SK-N-SH treated with all-trans-retinoic acid at 6 μM for 48 hours (cell line): ENCODE measurements around the gene NRN1L.
A peak's percentile ranks its signal among the peaks of the same experiment; 100 is the strongest.

Experiments used
- ATAC-seq: fragments of 200-7000 bp; cut with Tn5 transposase; 3 replicates; pipeline ENCODE4 v1.9.1; 2020; ENCODE audit warnings: mild to moderate bottlenecking, moderate library complexity
- ARNTL ChIP-seq: fragments of 450-650 bp; formaldehyde crosslinking; IDR thresholded peaks from 2 replicates; pipeline ENCODE4 v1.5.0; 2020; ENCODE audit warnings: low read depth, mild to moderate bottlenecking, moderate library complexity, borderline replicate concordance
- BACH2 ChIP-seq: fragments of 250-450 bp; sonication (Bioruptor Pico); IDR thresholded peaks from 2 replicates; pipeline ENCODE4 v1.9.0; 2021; ENCODE audit warnings: mild to moderate bottlenecking, borderline replicate concordance
- CREB5 ChIP-seq: fragments of 250-450 bp; sonication (Bioruptor Pico); IDR thresholded peaks from 2 replicates; pipeline ENCODE4 v1.5.1; 2020; ENCODE audit warnings: low read depth, mild to moderate bottlenecking, moderate library complexity
- CSDC2 ChIP-seq: fragments of 250-450 bp; sonication (Bioruptor Pico); IDR thresholded peaks from 2 replicates; pipeline ENCODE4 v1.5.0; 2020; ENCODE audit warnings: mild to moderate bottlenecking, moderate library complexity
- ESRRG ChIP-seq: fragments of 250-450 bp; sonication (Bioruptor Pico); IDR thresholded peaks from 2 replicates; pipeline ENCODE4 v1.6.1; 2021; ENCODE audit warnings: mild to moderate bottlenecking
- ISL1 ChIP-seq: fragments of 250-450 bp; sonication (Bioruptor Pico); IDR thresholded peaks from 2 replicates; pipeline ENCODE4 v2.1.2; 2022; ENCODE audit warnings: mild to moderate bottlenecking, moderate library complexity
- OSR1 ChIP-seq: fragments of 250-450 bp; sonication (Bioruptor Pico); IDR thresholded peaks from 2 replicates; pipeline ENCODE4 v1.8.0; 2022; ENCODE audit warnings: moderate library complexity, mild to moderate bottlenecking, inconsistent platforms
- PPARA ChIP-seq: fragments of 250-450 bp; sonication (Bioruptor Pico); IDR thresholded peaks from 2 replicates; pipeline ENCODE4 v1.5.0; 2020; ENCODE audit warnings: mild to moderate bottlenecking, borderline replicate concordance
- RARB ChIP-seq: fragments of 250-450 bp; sonication (Bioruptor Pico); IDR thresholded peaks from 2 replicates; pipeline ENCODE4 v1.8.0; 2021; ENCODE audit warnings: mild to moderate bottlenecking, moderate library complexity
- SNAI2 ChIP-seq: fragments of 250-450 bp; sonication (Bioruptor Pico); IDR thresholded peaks from 2 replicates; pipeline ENCODE4 v1.5.0; 2020; ENCODE audit warnings: mild to moderate bottlenecking, moderate library complexity
- TCF4 ChIP-seq: fragments of 250-450 bp; sonication (Bioruptor Pico); IDR thresholded peaks from 2 replicates; pipeline ENCODE4 v1.8.0; 2021; ENCODE audit warnings: mild to moderate bottlenecking, moderate library complexity, borderline replicate concordance
- TOX ChIP-seq: fragments of 250-450 bp; sonication (Bioruptor Pico); IDR thresholded peaks from 2 replicates; pipeline ENCODE4 v1.8.0; 2021; ENCODE audit warnings: mild to moderate bottlenecking, moderate library complexity, borderline replicate concordance
- TSHZ2 ChIP-seq: fragments of 250-450 bp; sonication (Bioruptor Pico); IDR thresholded peaks from 2 replicates; pipeline ENCODE4 v1.5.0; 2020; ENCODE audit warnings: mild to moderate bottlenecking, moderate library complexity
- ZC3H10 ChIP-seq: fragments of 250-450 bp; sonication (Bioruptor Pico); IDR thresholded peaks from 2 replicates; pipeline ENCODE4 v1.5.1; 2021; ENCODE audit warnings: mild to moderate bottlenecking, moderate library complexity
- ZFP3 ChIP-seq: fragments of 250-450 bp; sonication (Bioruptor Pico); IDR thresholded peaks from 2 replicates; pipeline ENCODE4 v1.5.0; 2020; ENCODE audit warnings: mild to moderate bottlenecking, moderate library complexity
- ZFP30 ChIP-seq: fragments of 450-650 bp; formaldehyde crosslinking; IDR thresholded peaks from 2 replicates; pipeline ENCODE4 v1.5.0; 2022; ENCODE audit warnings: mild to moderate bottlenecking, moderate library complexity
- ZNF565 ChIP-seq: fragments of 450-650 bp; formaldehyde crosslinking; conservative IDR thresholded peaks from 2 replicates; pipeline ENCODE4 v1.5.0; 2020; ENCODE audit warnings: low read depth, mild to moderate bottlenecking, moderate library complexity
- ZNF70 ChIP-seq: fragments of 450-650 bp; formaldehyde crosslinking; IDR thresholded peaks from 2 replicates; pipeline ENCODE4 v1.5.0; 2020; ENCODE audit warnings: mild to moderate bottlenecking, moderate library complexity
- ZNF8 ChIP-seq: fragments of 450-650 bp; formaldehyde crosslinking; IDR thresholded peaks from 2 replicates; pipeline ENCODE4 v1.5.0; 2020; ENCODE audit warnings: mild to moderate bottlenecking, moderate library complexity
- TF ChIP-seq, protein P1 (sequence below): fragments of 250-450 bp; sonication (Bioruptor Pico); IDR thresholded peaks from 2 replicates; pipeline ENCODE4 v1.8.0; 2021; ENCODE audit warnings: low read depth, mild to moderate bottlenecking, moderate library complexity, borderline replicate concordance
- TF ChIP-seq, protein P2 (sequence below): fragments of 250-450 bp; sonication (Bioruptor Pico); IDR thresholded peaks from 2 replicates; pipeline ENCODE4 v1.8.0; 2020; ENCODE audit warnings: mild to moderate bottlenecking, moderate library complexity, borderline replicate concordance
- TF ChIP-seq, protein P3 (sequence below): fragments of 250-450 bp; sonication (Bioruptor Pico); IDR thresholded peaks from 2 replicates; pipeline ENCODE4 v1.5.1; 2021; ENCODE audit warnings: mild to moderate bottlenecking, moderate library complexity

Gene NRN1L

DNA sequence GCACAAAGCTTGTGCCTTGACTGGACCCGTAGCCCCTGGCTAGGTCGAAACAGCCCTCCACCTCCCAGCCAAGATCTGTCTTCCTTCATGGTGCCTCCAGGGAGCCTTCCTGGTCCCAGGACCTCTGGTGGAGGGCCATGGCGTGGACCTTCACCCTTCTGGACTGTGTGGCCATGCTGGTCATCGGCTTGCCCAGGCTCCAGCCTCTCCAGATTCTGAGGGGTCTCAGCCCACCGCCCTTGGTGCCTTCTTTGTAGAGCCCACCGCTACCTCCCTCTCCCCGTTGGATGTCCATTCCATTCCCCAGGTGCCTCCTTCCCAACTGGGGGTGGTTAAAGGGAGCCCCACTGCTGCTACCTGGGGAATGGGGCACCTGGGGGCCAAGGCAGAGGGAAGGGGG lies 43.5 kb downstream of the NRN1L start:
- peak; percentile 4 for ATAC-seq
- no peak for TF ChIP-seq BACH2 (CRISPR knock-in tag)
- TF ChIP-seq ZNF70, result no peak
- TF ChIP-seq TOX (CRISPR knock-in tag), result no peak
- no peak for TF ChIP-seq ZNF8 (CRISPR knock-in tag)
- TF ChIP-seq ZC3H10, result no peak
- TF ChIP-seq OSR1, result no peak
- TF ChIP-seq ARNTL (CRISPR knock-in tag), result no peak
- no peak for TF ChIP-seq TCF4
- no peak for TF ChIP-seq ZNF565 (CRISPR knock-in tag)

GRCh38 chr16:67928561-67929364 lies 44.1 kb downstream of the NRN1L start:
- TF ChIP-seq ZNF70 (no peak), TSHZ2 (no peak), ZNF8 (CRISPR knock-in tag) (no peak), ZFP3 (CRISPR knock-in tag) (no peak), ESRRG (CRISPR knock-in tag) (no peak), ISL1 (CRISPR knock-in tag) (no peak), CREB5 (no peak), BACH2 (CRISPR knock-in tag) (no peak), OSR1 (no peak), RARB (CRISPR knock-in tag) (no peak), TOX (CRISPR knock-in tag) (no peak), ARNTL (CRISPR knock-in tag) (no peak), ZFP30 (CRISPR knock-in tag) (no peak), CSDC2 (no peak), ZNF565 (CRISPR knock-in tag) (no peak)
- TF ChIP-seq, protein P1, sequence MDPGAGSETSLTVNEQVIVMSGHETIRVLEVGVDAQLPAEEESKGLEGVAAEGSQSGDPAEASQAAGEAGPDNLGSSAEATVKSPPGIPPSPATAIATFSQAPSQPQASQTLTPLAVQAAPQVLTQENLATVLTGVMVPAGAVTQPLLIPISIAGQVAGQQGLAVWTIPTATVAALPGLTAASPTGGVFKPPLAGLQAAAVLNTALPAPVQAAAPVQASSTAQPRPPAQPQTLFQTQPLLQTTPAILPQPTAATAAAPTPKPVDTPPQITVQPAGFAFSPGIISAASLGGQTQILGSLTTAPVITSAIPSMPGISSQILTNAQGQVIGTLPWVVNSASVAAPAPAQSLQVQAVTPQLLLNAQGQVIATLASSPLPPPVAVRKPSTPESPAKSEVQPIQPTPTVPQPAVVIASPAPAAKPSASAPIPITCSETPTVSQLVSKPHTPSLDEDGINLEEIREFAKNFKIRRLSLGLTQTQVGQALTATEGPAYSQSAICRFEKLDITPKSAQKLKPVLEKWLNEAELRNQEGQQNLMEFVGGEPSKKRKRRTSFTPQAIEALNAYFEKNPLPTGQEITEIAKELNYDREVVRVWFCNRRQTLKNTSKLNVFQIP (CRISPR knock-in tag), result no peak
- TF ChIP-seq, protein P2, sequence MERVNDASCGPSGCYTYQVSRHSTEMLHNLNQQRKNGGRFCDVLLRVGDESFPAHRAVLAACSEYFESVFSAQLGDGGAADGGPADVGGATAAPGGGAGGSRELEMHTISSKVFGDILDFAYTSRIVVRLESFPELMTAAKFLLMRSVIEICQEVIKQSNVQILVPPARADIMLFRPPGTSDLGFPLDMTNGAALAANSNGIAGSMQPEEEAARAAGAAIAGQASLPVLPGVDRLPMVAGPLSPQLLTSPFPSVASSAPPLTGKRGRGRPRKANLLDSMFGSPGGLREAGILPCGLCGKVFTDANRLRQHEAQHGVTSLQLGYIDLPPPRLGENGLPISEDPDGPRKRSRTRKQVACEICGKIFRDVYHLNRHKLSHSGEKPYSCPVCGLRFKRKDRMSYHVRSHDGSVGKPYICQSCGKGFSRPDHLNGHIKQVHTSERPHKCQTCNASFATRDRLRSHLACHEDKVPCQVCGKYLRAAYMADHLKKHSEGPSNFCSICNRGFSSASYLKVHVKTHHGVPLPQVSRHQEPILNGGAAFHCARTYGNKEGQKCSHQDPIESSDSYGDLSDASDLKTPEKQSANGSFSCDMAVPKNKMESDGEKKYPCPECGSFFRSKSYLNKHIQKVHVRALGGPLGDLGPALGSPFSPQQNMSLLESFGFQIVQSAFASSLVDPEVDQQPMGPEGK (CRISPR knock-in tag), result no peak
- peak; percentile 86 for ATAC-seq

DNA sequence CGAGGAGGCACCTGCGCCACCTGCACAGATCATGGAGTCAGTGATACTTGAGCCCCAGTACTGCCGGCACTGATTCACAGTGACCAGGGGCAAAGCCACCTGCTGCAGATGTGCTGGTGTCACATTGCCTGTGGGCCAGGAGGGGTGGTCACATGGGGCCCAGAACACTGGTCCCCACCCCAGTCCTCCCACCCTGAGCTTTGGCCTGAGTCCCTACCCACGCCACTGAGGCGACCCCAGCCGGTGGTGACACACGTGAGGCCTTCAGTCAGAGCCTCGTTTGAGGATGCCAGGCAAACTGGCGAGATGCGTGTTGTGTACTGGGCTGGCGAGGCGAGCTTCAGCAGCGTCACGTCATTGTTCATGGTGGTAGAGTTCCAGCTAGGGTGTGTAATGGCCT lies 45.5 kb downstream of the NRN1L start:
- no peak for TF ChIP-seq TCF4
- TF ChIP-seq, protein P3, sequence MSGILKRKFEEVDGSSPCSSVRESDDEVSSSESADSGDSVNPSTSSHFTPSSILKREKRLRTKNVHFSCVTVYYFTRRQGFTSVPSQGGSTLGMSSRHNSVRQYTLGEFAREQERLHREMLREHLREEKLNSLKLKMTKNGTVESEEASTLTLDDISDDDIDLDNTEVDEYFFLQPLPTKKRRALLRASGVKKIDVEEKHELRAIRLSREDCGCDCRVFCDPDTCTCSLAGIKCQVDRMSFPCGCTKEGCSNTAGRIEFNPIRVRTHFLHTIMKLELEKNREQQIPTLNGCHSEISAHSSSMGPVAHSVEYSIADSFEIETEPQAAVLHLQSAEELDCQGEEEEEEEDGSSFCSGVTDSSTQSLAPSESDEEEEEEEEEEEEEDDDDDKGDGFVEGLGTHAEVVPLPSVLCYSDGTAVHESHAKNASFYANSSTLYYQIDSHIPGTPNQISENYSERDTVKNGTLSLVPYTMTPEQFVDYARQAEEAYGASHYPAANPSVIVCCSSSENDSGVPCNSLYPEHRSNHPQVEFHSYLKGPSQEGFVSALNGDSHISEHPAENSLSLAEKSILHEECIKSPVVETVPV, result no peak
- TF ChIP-seq ESRRG (CRISPR knock-in tag), result no peak
- TF ChIP-seq RARB (CRISPR knock-in tag), result no peak
- TF ChIP-seq ISL1 (CRISPR knock-in tag), result no peak
- no peak for TF ChIP-seq PPARA (CRISPR knock-in tag)
- no peak for TF ChIP-seq CREB5
- TF ChIP-seq ZNF565 (CRISPR knock-in tag), result no peak
- TF ChIP-seq ZNF70, result no peak
- no peak for TF ChIP-seq ZC3H10
- TF ChIP-seq SNAI2, result no peak
- TF ChIP-seq TSHZ2, result no peak
- TF ChIP-seq TOX (CRISPR knock-in tag), result no peak
- no peak for TF ChIP-seq ARNTL (CRISPR knock-in tag)
- no peak for TF ChIP-seq CSDC2
- ATAC-seq, result no peak
